OCI-LY1 (cell line): ENCODE data around the gene ZC2HC1B.

Experiments
- H2AFZ ChIP-seq: fragments of 200-600 bp; sonication (generic), shearing (Covaris generic); 2 replicates; pipeline ENCODE4 v1.6.0; 2014; ENCODE audit warnings: antibody characterized with exemption, mild to moderate bottlenecking, low read length
- H3F3A ChIP-seq: fragments of 200-600 bp; sonication (generic), shearing (Covaris generic); 2 replicates; pipeline ENCODE4 v1.6.0; 2014; ENCODE audit warnings: mild to moderate bottlenecking, antibody characterized with exemption, low read length, moderate library complexity; ENCODE audit not compliant: insufficient read depth
- H3K27ac ChIP-seq: fragments of 200-600 bp; sonication (generic); 2 replicates; pipeline ENCODE4 v1.5.1; 2014; ENCODE audit warnings: low read length, mixed run types, mild to moderate bottlenecking, low read depth; ENCODE audit not compliant: poor library complexity, severe bottlenecking
- H3K27me3 ChIP-seq: fragments of 200-600 bp; sonication (generic); 2 replicates; pipeline ENCODE4 v1.6.0; 2014; ENCODE audit warnings: antibody characterized with exemption, mild to moderate bottlenecking, low read length, moderate library complexity; ENCODE audit not compliant: insufficient read depth
- H3K36me3 ChIP-seq: fragments of 200-600 bp; sonication (generic); 2 replicates; pipeline ENCODE4 v1.6.1; 2014; ENCODE audit warnings: mild to moderate bottlenecking, antibody characterized with exemption, low read length, moderate library complexity, mixed read lengths; ENCODE audit not compliant: insufficient read depth
- H3K4me1 ChIP-seq: fragments of 200-600 bp; sonication (generic); 2 replicates; pipeline ENCODE4 v1.5.1; 2014; ENCODE audit warnings: mild to moderate bottlenecking, low read length, moderate library complexity; ENCODE audit not compliant: insufficient read depth, severe bottlenecking
- H3K4me2 ChIP-seq: fragments of 200-600 bp; sonication (generic), shearing (Covaris generic); 2 replicates; pipeline ENCODE4 v1.6.1; 2014; ENCODE audit warnings: low read length
- H3K4me3 ChIP-seq: fragments of 200-600 bp; sonication (generic); 2 replicates; pipeline ENCODE4 v1.5.1; 2014; ENCODE audit warnings: low read length, low read depth, mild to moderate bottlenecking, mixed read lengths; ENCODE audit not compliant: poor library complexity, severe bottlenecking
- H3K79me2 ChIP-seq: fragments of 200-600 bp; shearing (Covaris generic); 2 replicates; pipeline ENCODE4 v1.6.1; 2016; ENCODE audit warnings: mixed run types, low read length, mixed read lengths; ENCODE audit not compliant: insufficient read depth
- H3K9ac ChIP-seq: fragments of 200-600 bp; sonication (generic), shearing (Covaris generic); 2 replicates; pipeline ENCODE4 v1.6.1; 2014; ENCODE audit warnings: mild to moderate bottlenecking, low read length, mixed read lengths
- H3K9me2 ChIP-seq: fragments of 200-600 bp; sonication (generic), shearing (Covaris generic); 2 replicates; pipeline ENCODE4 v1.6.1; 2014; ENCODE audit warnings: low read depth, mild to moderate bottlenecking, low read length, mixed read lengths
- H3K9me3 ChIP-seq: fragments of 200-600 bp; shearing (Covaris generic); 2 replicates; pipeline ENCODE4 v1.6.1; 2014; ENCODE audit warnings: low read length, mixed read lengths
- H4K20me1 ChIP-seq: fragments of 200-600 bp; sonication (generic), shearing (Covaris generic); 2 replicates; pipeline ENCODE4 v1.6.0; 2016; ENCODE audit warnings: mild to moderate bottlenecking, low read length; ENCODE audit not compliant: insufficient read depth
- CTCF ChIP-seq: fragments of 200-600 bp; sonication (generic), shearing (Covaris generic); IDR thresholded peaks from 2 replicates; pipeline ENCODE4 v1.5.1; 2017; ENCODE audit warnings: mild to moderate bottlenecking, antibody characterized with exemption, low read length, moderate library complexity, mixed read lengths
- EZH2 ChIP-seq: fragments of 200-600 bp; sonication (generic), shearing (Covaris generic); IDR thresholded peaks from 2 replicates; pipeline ENCODE4 v1.8.0; 2017; ENCODE audit warnings: borderline replicate concordance, mixed run types, mild to moderate bottlenecking, antibody characterized with exemption, low read length, moderate library complexity, mixed read lengths

The ZC2HC1B gene

GRCh38 chr6:143934331-143934730 lies 70.1 kb downstream of the ZC2HC1B start:
- Histone ChIP-seq H3K4me2 (no peak overlapping the region), H3K79me2 (no peaks in the 10 kb centered on the region), H3K4me3 (no peak overlapping the region), H3K9me2 (no peaks in the 10 kb centered on the region), H4K20me1 (no peaks in the 10 kb centered on the region), H3F3A (no peaks in the 10 kb centered on the region), H3K9ac (no peak overlapping the region), H3K4me1 (no peaks in the 10 kb centered on the region), H3K9me3 (no peaks in the 10 kb centered on the region), H3K36me3 (no peaks in the 10 kb centered on the region), H2AFZ (no peak overlapping the region), H3K27ac (no peak overlapping the region), H3K27me3 (no peaks in the 10 kb centered on the region)
- TF ChIP-seq EZH2 (no peak), CTCF (no peak)

- Histone ChIP-seq H3K36me3 (no peaks in the 10 kb centered on the region), H3K27ac (no peak overlapping the region), H4K20me1 (no peaks in the 10 kb centered on the region), H3K27me3 (no peaks in the 10 kb centered on the region), H3K79me2 (no peaks in the 10 kb centered on the region), H3K4me2 (no peak overlapping the region), H3K9me3 (no peaks in the 10 kb centered on the region), H3K9me2 (no peaks in the 10 kb centered on the region), H3K4me3 (no peak overlapping the region), H3F3A (no peaks in the 10 kb centered on the region), H3K9ac (no peak overlapping the region), H3K4me1 (no peaks in the 10 kb centered on the region), H2AFZ (no peak overlapping the region)
- no peak for TF ChIP-seq CTCF
- TF ChIP-seq EZH2 = no peak
These were observed 70.6 kb downstream of the ZC2HC1B start for GRCh38 chr6:143934867-143935266.

GRCh38 chr6:143936347-143936746 lies 72.1 kb downstream of the ZC2HC1B start:
- no peaks in the 10 kb centered on the region for H3K27me3 ChIP-seq
- no peak overlapping the region for H3K4me3 ChIP-seq
- H3K9ac ChIP-seq = no peak overlapping the region
- TF ChIP-seq CTCF (no peak), EZH2 (no peak)
- no peak overlapping the region for H3K4me2 ChIP-seq
- H3K9me3 ChIP-seq = no peaks in the 10 kb centered on the region
- no peaks in the 10 kb centered on the region for H4K20me1 ChIP-seq
- no peaks in the 10 kb centered on the region for H3K9me2 ChIP-seq
- no peaks in the 10 kb centered on the region for H3K36me3 ChIP-seq
- H2AFZ ChIP-seq = no peak overlapping the region
- H3K79me2 ChIP-seq = no peaks in the 10 kb centered on the region
- no peak overlapping the region for H3K27ac ChIP-seq
- H3K4me1 ChIP-seq = no peaks in the 10 kb centered on the region
- H3F3A ChIP-seq = no peaks in the 10 kb centered on the region
